Thoracic aorta (tissue), 2 donors: Measurements from ENCODE around the gene KCNH8. TPM values are rescaled to one million over a fixed set of nuclear protein-coding genes. Genes with fewer than 3 reads are reported as not detected.

Source experiments
- ATAC-seq: fragments of 150-250 bp; one replicate; pipeline ENCODE4 v1.8.0; 2017; ENCODE audit warnings: low read depth; ENCODE audit not compliant: insufficient number of reproducible peaks, low FRiP score
- DNase-seq: peaks from one replicate; pipeline ENCODE4 v3.0.0-alpha.2; 2020; ENCODE audit warnings: low spot score
- H3K27ac ChIP-seq, 2 donors: fragments of 200-600 bp; sonication (generic); 1 replicate in 1 of 2; 2 replicates in 1 of 2; pipeline ENCODE4 v1.5.1; 2016; ENCODE audit warnings: mild to moderate bottlenecking in 2 of 2, moderate library complexity in 2 of 2
- H3K27me3 ChIP-seq: fragments of 200-600 bp; sonication (generic); replicated peaks from 2 replicates; pipeline ENCODE4 v1.6.0; 2016; ENCODE audit warnings: mild to moderate bottlenecking; ENCODE audit not compliant: insufficient read depth
- H3K36me3 ChIP-seq: fragments of 200-600 bp; sonication (generic); one replicate; pipeline ENCODE4 v1.5.1; 2016
- H3K4me1 ChIP-seq, 2 donors: fragments of 200-600 bp; sonication (generic); 1 replicate in 1 of 2; 2 replicates in 1 of 2; pipeline versions ENCODE4 v1.5.1 to v1.6.0; 2016; ENCODE audit warnings: low read depth in 2 of 2, mild to moderate bottlenecking in 1 of 2; ENCODE audit not compliant: control insufficient read depth in 1 of 2
- H3K4me3 ChIP-seq: fragments of 200-600 bp; sonication (generic); 2 replicates; pipeline ENCODE4 v1.5.1; 2016; ENCODE audit warnings: mild to moderate bottlenecking
- H3K9me3 ChIP-seq: fragments of 200-600 bp; sonication (generic); 2 replicates; pipeline ENCODE4 v1.5.1; 2016
- total RNA-seq, 2 donors: library from RNA; depleted of rRNA; stranded (reverse); fragments of >200 nt; gene quantifications; one replicate each; pipeline versions ENCODE4 v1.1.0 to v1.2.3, GENCODE V29; 2016
- TF ChIP-seq, protein P1 (sequence below): fragments of 200-600 bp; sonication (generic); IDR thresholded peaks from one replicate; pipeline ENCODE4 v1.5.1; 2019; ENCODE audit warnings: antibody characterized with exemption

The KCNH8 gene
- total RNA-seq, 2 donors from 2014 or later = 0.07 TPM; not detected in 1

DNA sequence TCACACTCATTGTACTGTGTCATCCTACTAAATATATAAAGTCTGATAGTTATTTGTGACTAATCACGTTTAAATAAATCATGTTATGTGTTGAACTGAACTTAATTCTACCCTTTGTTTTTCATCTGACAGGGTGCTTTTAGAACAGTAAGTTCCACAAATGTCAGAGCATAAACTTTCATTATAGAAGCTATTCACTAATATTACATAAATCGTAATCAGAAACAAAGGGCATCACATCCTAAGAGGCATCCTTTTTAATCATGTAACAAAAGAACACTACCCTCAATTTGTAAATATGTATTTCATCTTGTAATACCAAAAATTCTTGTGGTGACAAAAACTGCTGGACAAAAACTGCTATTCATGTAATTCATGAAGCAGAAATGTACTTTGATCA, 50.8 kb downstream of the KCNH8 start:
- Histone ChIP-seq H3K9me3 (no peaks in the 10 kb centered on the region), H3K4me1 (peaks cover 0 to 5% of the 10 kb centered on the region in 2 donors), H3K27me3 (no peaks in the 10 kb centered on the region), H3K4me3 (no peak overlapping the region), H3K27ac (no peak overlapping the region), H3K36me3 (no peaks in the 10 kb centered on the region)
- DNase-seq = no peak
- no peak for ATAC-seq
- TF ChIP-seq, protein P1, sequence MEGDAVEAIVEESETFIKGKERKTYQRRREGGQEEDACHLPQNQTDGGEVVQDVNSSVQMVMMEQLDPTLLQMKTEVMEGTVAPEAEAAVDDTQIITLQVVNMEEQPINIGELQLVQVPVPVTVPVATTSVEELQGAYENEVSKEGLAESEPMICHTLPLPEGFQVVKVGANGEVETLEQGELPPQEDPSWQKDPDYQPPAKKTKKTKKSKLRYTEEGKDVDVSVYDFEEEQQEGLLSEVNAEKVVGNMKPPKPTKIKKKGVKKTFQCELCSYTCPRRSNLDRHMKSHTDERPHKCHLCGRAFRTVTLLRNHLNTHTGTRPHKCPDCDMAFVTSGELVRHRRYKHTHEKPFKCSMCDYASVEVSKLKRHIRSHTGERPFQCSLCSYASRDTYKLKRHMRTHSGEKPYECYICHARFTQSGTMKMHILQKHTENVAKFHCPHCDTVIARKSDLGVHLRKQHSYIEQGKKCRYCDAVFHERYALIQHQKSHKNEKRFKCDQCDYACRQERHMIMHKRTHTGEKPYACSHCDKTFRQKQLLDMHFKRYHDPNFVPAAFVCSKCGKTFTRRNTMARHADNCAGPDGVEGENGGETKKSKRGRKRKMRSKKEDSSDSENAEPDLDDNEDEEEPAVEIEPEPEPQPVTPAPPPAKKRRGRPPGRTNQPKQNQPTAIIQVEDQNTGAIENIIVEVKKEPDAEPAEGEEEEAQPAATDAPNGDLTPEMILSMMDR = no peak

DNA sequence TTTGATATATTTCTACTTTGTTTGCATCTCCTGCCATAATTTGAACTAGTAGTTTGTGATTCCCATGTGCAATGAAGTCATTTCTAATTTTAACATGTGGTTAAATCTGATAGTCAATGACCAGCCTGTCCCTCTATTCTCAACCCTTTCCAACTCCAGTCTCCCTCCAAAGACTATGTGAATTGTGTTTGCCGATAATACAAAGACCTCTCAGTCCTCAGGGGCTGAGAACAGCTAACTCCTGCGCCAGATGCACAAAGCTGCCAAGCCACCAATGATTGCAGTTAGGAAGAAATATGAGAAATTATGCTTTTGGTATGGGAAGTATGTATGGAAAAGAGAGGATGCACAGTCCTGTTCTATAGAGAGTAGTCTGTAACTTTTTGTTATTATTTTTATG, 54.0 kb downstream of the KCNH8 start:
- H3K27me3 ChIP-seq = no peaks in the 10 kb centered on the region
- DNase-seq (no peak), ATAC-seq (no peak)
- H3K36me3 ChIP-seq = no peaks in the 10 kb centered on the region
- TF ChIP-seq, protein P1 = no peak
- H3K27ac ChIP-seq = no peak overlapping the region
- no peaks in the 10 kb centered on the region for H3K9me3 ChIP-seq
- peaks cover 0 to 5% of the 10 kb centered on the region in 2 donors for H3K4me1 ChIP-seq
- H3K4me3 ChIP-seq = no peak overlapping the region

GRCh38 chr3:19202754-19203153, 54.4 kb downstream of the KCNH8 start:
- H3K27me3 ChIP-seq = no peaks in the 10 kb centered on the region
- no peak for DNase-seq
- H3K4me3 ChIP-seq = no peak overlapping the region
- H3K27ac ChIP-seq = no peak overlapping the region
- H3K36me3 ChIP-seq = no peaks in the 10 kb centered on the region
- TF ChIP-seq, protein P1 = no peak
- H3K4me1 ChIP-seq = peaks cover 0 to 5% of the 10 kb centered on the region in 2 donors
- no peaks in the 10 kb centered on the region for H3K9me3 ChIP-seq
- no peak for ATAC-seq

- Histone ChIP-seq H3K4me3 (no peak overlapping the region), H3K9me3 (no peaks in the 10 kb centered on the region), H3K4me1 (no peaks in the 10 kb centered on the region), H3K27me3 (no peaks in the 10 kb centered on the region), H3K36me3 (no peaks in the 10 kb centered on the region), H3K27ac (no peak overlapping the region)
- TF ChIP-seq, protein P1 = no peak
- no peak for ATAC-seq
- no peak for DNase-seq
These were observed 58.2 kb downstream of the KCNH8 start for GRCh38 chr3:19206540-19206939.

GRCh38 chr3:19213603-19214220, 65.4 kb downstream of the KCNH8 start:
- DNase-seq (no peak), ATAC-seq (no peak)
- H3K27me3 ChIP-seq = no peaks in the 10 kb centered on the region
- H3K36me3 ChIP-seq = no peaks in the 10 kb centered on the region
- H3K9me3 ChIP-seq = no peaks in the 10 kb centered on the region
- TF ChIP-seq, protein P1 = no peak
- H3K27ac ChIP-seq = no peak overlapping the region
- no peak overlapping the region for H3K4me3 ChIP-seq
- no peaks in the 10 kb centered on the region for H3K4me1 ChIP-seq
